Gastrocnemius medialis (tissue), 4 donors: ENCODE data around the gene WWOX. TPM values are rescaled to one million over a fixed set of nuclear protein-coding genes. Genes with fewer than 3 reads are reported as not detected.

ENCODE experiments used
- ATAC-seq, 2 donors: fragments of 150-250 bp; one replicate each; pipeline ENCODE4 v1.9.1; 2016
- DNase-seq, 2 donors: peaks; one replicate each; pipeline ENCODE4 v3.0.0-alpha.2; 2019
- H3K27ac ChIP-seq, 4 donors: fragments of 200-600 bp; sonication (generic); 1 replicate in 1 of 4; 2 replicates in 3 of 4; pipeline ENCODE4 v1.5.1; 2016 to 2018; ENCODE audit warnings: mild to moderate bottlenecking in 2 of 4, moderate library complexity in 1 of 4
- H3K27me3 ChIP-seq, 3 donors: fragments of 200-600 bp; sonication (generic) in 2 of 3; 1 replicate in 1 of 3; 2 replicates in 2 of 3; pipeline versions ENCODE4 v1.5.1 to v1.6.0; 2016 to 2019; ENCODE audit warnings: mild to moderate bottlenecking in 1 of 3, moderate library complexity in 1 of 3
- H3K36me3 ChIP-seq, 2 donors: fragments of 200-600 bp; sonication (generic) in 1 of 2; one replicate each; pipeline ENCODE4 v1.5.1; 2017 to 2018
- H3K4me1 ChIP-seq, 2 donors: fragments of 200-600 bp; sonication (generic) in 1 of 2; one replicate each; pipeline ENCODE4 v1.5.1; 2016 to 2017; ENCODE audit warnings: mild to moderate bottlenecking in 2 of 2
- H3K4me3 ChIP-seq, 4 donors: fragments of 200-600 bp; sonication (generic) in 3 of 4; 1 replicate in 1 of 4; 2 replicates in 3 of 4; pipeline ENCODE4 v1.5.1; 2016 to 2019; ENCODE audit warnings: mild to moderate bottlenecking in 2 of 4
- H3K9me3 ChIP-seq, 3 donors: fragments of 200-600 bp; sonication (generic) in 2 of 3; 1 replicate in 1 of 3; 2 replicates in 2 of 3; pipeline ENCODE4 v1.5.1; 2016 to 2019
- POLR2A ChIP-seq, 2 donors: fragments of 450-650 bp; IDR thresholded peaks; one replicate each; pipeline ENCODE4 v1.6.1; 2017; ENCODE audit warnings: antibody characterized with exemption in 2 of 2, mild to moderate bottlenecking in 2 of 2, moderate library complexity in 2 of 2
- in situ Hi-C, 4 donors: fragments of 200-750 bp; cut with MboI; loops; one replicate each; pipeline versions ENCODE4 v1.15.0 to v1.8.0; 2017; ENCODE audit warnings: low sequenced_read_pairs in 4 of 4
- intact Hi-C: fragments of 100-400 bp; cut with DNase I; formaldehyde crosslinking; loops from one replicate; pipeline ENCODE4 v1.15.1; 2023; ENCODE audit warnings: low total_unique reads
- total RNA-seq, 4 donors: library from RNA; depleted of rRNA; stranded (reverse); fragments of >200 nt; gene quantifications; one replicate each; pipeline versions ENCODE4 v1.1.0 to v1.2.3, GENCODE V29; 2016
- TF ChIP-seq, protein P1 (sequence below), 5 experiments: fragments of 450-650 bp in 3 of 5; fragments of 200-600 bp in 2 of 5; sonication (generic) in 2 of 5; IDR thresholded peaks in 4 of 5; conservative IDR thresholded peaks in 1 of 5; 1 replicate in 4 of 5; 2 replicates in 1 of 5; pipeline ENCODE4 v1.5.1; 2016 to 2019; ENCODE audit warnings: antibody characterized with exemption in 5 of 5, mild to moderate bottlenecking in 3 of 5, moderate library complexity in 3 of 5

Gene WWOX
- total RNA-seq, 4 donors from 2014 or later = 3.3 to 13.0 (median 6.0) TPM

DNA sequence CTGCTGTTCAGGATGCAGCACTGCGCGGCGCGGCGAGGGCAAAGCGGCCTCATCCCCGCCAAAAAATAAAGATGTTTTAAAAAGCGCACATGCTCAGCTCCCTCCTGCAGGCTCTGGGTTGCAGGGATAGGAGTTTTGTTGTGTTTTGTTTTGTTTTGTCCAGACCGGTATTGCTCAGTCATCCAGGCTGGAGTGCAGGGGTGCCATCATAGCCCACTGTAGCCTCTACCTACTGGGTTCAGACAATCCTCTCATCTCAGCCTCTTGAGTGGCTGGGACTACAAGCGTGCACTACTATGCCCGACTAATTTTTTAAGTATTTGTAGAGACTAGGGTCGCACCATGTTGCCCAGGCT, 636 bp downstream of the WWOX start:
- no peak for DNase-seq
- no peak for TF ChIP-seq POLR2A (IDR thresholded peaks at IDR 0.05)
- TF ChIP-seq, protein P1, sequence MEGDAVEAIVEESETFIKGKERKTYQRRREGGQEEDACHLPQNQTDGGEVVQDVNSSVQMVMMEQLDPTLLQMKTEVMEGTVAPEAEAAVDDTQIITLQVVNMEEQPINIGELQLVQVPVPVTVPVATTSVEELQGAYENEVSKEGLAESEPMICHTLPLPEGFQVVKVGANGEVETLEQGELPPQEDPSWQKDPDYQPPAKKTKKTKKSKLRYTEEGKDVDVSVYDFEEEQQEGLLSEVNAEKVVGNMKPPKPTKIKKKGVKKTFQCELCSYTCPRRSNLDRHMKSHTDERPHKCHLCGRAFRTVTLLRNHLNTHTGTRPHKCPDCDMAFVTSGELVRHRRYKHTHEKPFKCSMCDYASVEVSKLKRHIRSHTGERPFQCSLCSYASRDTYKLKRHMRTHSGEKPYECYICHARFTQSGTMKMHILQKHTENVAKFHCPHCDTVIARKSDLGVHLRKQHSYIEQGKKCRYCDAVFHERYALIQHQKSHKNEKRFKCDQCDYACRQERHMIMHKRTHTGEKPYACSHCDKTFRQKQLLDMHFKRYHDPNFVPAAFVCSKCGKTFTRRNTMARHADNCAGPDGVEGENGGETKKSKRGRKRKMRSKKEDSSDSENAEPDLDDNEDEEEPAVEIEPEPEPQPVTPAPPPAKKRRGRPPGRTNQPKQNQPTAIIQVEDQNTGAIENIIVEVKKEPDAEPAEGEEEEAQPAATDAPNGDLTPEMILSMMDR (IDR thresholded peaks at IDR 0.05 in 4 of 5, conservative IDR thresholded peaks at IDR 0.05 in 1 of 5) = peak in 1 of 5 experiments; percentile 80
- no peak for ATAC-seq
- no peaks in the 10 kb centered on the region for H3K9me3 ChIP-seq
- intact Hi-C loops (no loop called here), in situ Hi-C loops (loop anchor here in 3 of 4 donors (25.0 kb wide), 3 partner anchors 662 to 1512 kb away; partner anchors contain the start of gene MAF (in 1 of the 3))
- no peaks in the 10 kb centered on the region for H3K27me3 ChIP-seq
- peak overlapping the region; percentile 83 to 90 (median 86) for H3K27ac ChIP-seq
- peaks cover 5 to 6% of the 10 kb centered on the region in 2 donors for H3K4me1 ChIP-seq
- H3K4me3 ChIP-seq = peak overlapping the region; percentile 79 to 93 (median 92)
- no peaks in the 10 kb centered on the region for H3K36me3 ChIP-seq

DNA sequence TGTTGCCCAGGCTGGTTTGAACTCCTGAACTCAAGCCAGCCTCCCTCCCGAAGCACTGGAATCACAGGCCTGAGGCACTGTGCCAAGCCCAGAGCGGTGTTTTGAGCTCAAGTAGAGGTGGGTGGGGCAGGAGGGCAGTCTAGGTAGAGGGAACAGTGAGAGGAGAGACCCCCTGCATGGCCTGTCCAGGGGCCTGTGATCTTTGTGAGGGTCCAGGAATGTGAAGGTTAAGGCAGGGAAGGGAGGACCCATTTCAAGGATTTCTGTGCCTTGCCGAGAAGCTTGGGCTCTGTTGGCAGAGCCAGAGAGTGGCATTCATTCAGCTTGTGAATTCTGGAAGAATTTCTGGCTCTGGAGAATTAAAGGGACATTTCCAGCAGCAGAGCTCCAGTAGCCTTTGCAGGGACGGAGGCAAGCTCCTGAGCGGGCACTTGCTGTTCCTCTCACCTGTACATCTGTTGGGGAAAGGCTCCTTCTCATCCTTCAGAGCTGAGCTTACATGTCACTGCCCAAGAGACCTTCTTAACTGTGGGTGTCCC, 2.7 kb downstream of the WWOX start:
- Histone ChIP-seq H3K27ac (no peak overlapping the region), H3K36me3 (no peaks in the 10 kb centered on the region), H3K27me3 (no peaks in the 10 kb centered on the region), H3K4me3 (no peak overlapping the region), H3K4me1 (peaks cover 5 to 6% of the 10 kb centered on the region in 2 donors), H3K9me3 (no peaks in the 10 kb centered on the region)
- intact Hi-C loops = no loop called here
- no peak for ATAC-seq
- TF ChIP-seq, protein P1 (IDR thresholded peaks at IDR 0.05 in 4 of 5, conservative IDR thresholded peaks at IDR 0.05 in 1 of 5) = no peak
- no peak for TF ChIP-seq POLR2A (IDR thresholded peaks at IDR 0.05)
- no peak for DNase-seq
- in situ Hi-C loops = loop anchor here in 3 of 4 donors (25.0 kb wide), 3 partner anchors 660 to 1510 kb away; partner anchors contain the start of gene MAF (in 1 of the 3)

DNA sequence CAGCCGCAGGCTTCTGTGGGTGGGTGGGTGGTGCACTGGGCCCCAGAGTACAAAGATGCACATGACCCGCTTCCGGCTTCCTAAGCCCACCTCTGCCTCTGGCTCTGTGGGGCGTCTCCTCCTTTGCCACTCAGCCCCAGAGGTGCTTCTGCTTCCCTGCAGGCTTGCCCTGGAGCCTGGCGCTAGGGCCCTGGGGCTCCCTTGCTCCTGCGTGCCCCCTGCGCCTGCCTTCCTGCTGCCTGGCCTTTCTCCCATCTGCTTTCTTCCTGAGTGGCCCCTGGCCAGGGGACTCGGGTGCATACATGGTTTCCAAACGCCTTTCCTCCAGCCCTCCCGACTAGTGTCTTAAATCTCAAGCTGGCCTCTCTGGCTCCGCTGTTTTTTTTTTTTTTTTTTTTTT, 3.4 kb downstream of the WWOX start:
- in situ Hi-C loops (loop anchor here in 3 of 4 donors (25.0 kb wide), 3 partner anchors 659 to 1509 kb away; partner anchors contain the start of gene MAF (in 1 of the 3)), intact Hi-C loops (no loop called here)
- DNase-seq (no peak), ATAC-seq (no peak)
- Histone ChIP-seq H3K27me3 (no peaks in the 10 kb centered on the region), H3K27ac (no peak overlapping the region), H3K9me3 (no peaks in the 10 kb centered on the region), H3K36me3 (no peaks in the 10 kb centered on the region), H3K4me3 (no peak overlapping the region), H3K4me1 (peaks cover 5 to 6% of the 10 kb centered on the region in 2 donors)
- TF ChIP-seq, protein P1 (IDR thresholded peaks at IDR 0.05 in 4 of 5, conservative IDR thresholded peaks at IDR 0.05 in 1 of 5) = no peak
- TF ChIP-seq POLR2A (IDR thresholded peaks at IDR 0.05) = no peak

DNA sequence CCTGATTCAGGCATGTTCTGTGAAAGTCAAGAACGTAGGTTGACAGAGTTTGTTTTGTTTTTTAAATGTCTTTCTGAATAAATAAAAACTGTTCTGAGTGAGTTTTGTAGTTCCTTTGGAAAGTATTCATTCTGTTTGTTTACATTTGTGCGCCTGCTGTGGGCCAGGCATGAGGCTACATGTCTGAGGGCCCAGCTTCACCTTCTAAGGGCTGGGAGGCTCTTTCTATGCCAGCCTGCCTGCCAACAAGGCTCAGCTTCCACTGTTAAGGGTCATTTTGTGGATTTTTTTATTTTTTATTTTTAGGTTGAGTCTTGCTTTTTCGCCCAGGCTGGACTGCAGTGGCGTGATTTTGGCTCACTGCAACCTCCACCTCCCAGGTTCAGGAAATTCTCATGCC, 6.1 kb downstream of the WWOX start:
- in situ Hi-C loops (loop anchor here in 3 of 4 donors (25.0 kb wide), 3 partner anchors 657 to 1507 kb away; partner anchors contain the start of gene MAF (in 1 of the 3)), intact Hi-C loops (no loop called here)
- no peak for DNase-seq
- Histone ChIP-seq H3K4me1 (no peaks in the 10 kb centered on the region), H3K27ac (no peak overlapping the region), H3K36me3 (no peaks in the 10 kb centered on the region), H3K27me3 (no peaks in the 10 kb centered on the region), H3K9me3 (no peaks in the 10 kb centered on the region), H3K4me3 (no peak overlapping the region)
- ATAC-seq = no peak
- TF ChIP-seq, protein P1 (IDR thresholded peaks at IDR 0.05 in 4 of 5, conservative IDR thresholded peaks at IDR 0.05 in 1 of 5) = no peak
- TF ChIP-seq POLR2A (IDR thresholded peaks at IDR 0.05) = no peak
